ENCODE measurements around the gene SLC16A10.

Gene SLC16A10

DNA sequence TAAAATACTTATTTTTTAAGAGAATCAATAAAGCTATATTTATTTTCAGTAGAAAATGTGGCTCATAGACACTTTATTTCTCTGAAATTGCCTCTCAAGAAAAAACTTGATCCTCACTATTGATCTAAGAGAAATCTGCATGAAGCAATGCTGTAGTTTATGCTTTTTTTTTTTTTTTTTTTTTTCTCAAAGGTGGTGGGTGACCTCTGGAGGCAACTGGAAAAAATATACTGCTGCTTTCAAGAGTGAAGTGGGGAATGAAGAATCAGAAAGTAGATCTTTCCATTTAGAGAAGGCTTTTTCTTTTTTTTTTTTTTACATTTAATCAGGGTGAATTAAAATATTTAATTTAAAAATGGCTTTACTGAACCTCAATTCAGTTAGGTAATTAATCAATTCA lies 169.3 kb downstream of the SLC16A10 start:
- H3K4me1 ChIP-seq (ENCODE audit: insufficient read depth, low read length): peaks cover 34% of the 10 kb centered on the region
- no peak overlapping the region for H3K4me3 ChIP-seq (ENCODE audit: low read length)
- no peaks in the 10 kb centered on the region for H3K9me3 ChIP-seq (ENCODE audit: insufficient read depth, low read depth, low read length)
- H3K27ac ChIP-seq (ENCODE audit: low read length): no peak overlapping the region
- H3K9ac ChIP-seq (ENCODE audit: low read depth, low read length): no peak overlapping the region
- no peaks in the 10 kb centered on the region for H3K36me3 ChIP-seq (ENCODE audit: insufficient read depth, low read depth, low read length)
- H3K27me3 ChIP-seq (ENCODE audit: insufficient read depth, low read length): peaks cover 7% of the 10 kb centered on the region; the same call in 1 of the 2 replicates

DNA sequence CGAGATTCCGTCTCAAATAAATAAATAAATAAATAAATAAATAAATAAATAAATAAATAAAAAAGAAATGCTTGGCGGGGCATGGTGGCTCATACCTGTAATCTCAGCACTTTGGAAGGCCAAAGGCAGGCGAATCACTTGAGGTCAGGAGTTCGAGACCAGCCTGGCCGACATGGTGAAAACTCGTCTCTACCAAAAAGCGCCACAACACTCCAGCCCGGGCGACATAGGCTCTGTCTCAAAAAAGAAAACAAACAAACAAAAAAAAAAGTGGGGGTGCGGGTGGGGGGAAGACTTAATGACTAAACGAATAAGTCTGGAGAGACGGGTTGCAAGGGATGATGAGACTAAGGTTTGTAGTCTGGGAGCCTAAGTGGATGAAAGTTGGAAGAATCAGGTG lies 170.7 kb downstream of the SLC16A10 start:
- Histone ChIP-seq H3K27ac (ENCODE audit: low read length) (no peak overlapping the region), H3K4me3 (ENCODE audit: low read length) (no peak overlapping the region), H3K9ac (ENCODE audit: low read depth, low read length) (no peak overlapping the region), H3K36me3 (ENCODE audit: insufficient read depth, low read depth, low read length) (no peaks in the 10 kb centered on the region), H3K9me3 (ENCODE audit: insufficient read depth, low read depth, low read length) (no peaks in the 10 kb centered on the region), H3K4me1 (ENCODE audit: insufficient read depth, low read length) (peaks cover 27% of the 10 kb centered on the region), H3K27me3 (ENCODE audit: insufficient read depth, low read length) (peaks cover 7% of the 10 kb centered on the region; the same call in 1 of the 2 replicates)

DNA sequence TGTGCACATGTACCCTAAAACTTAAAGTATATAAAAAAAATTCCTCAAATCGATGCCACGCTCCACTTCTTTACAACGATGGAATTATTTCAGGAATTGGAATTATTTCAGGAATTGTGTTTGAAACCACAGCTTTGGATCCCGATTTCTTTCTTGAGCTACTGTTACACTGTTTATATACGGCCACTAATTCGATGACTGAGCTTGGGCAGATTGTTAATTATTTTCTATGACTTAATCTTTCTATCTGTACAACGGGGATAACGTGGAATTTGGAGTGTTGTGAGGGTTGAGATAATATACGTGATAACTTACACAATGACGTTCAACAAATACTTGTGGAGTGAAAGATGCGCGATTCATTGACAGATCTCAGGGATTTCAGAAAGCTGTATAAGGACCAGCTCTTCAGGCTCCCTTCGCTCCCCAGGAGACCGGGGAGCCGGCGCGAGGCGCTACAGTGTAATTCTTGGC lies 171.3 kb downstream of the SLC16A10 start:
- Histone ChIP-seq H3K27ac (ENCODE audit: low read length) (no peak overlapping the region), H3K9ac (ENCODE audit: low read depth, low read length) (no peak overlapping the region), H3K27me3 (ENCODE audit: insufficient read depth, low read length) (peaks cover 1% of the 10 kb centered on the region; the same call in 1 of the 2 replicates)

DNA sequence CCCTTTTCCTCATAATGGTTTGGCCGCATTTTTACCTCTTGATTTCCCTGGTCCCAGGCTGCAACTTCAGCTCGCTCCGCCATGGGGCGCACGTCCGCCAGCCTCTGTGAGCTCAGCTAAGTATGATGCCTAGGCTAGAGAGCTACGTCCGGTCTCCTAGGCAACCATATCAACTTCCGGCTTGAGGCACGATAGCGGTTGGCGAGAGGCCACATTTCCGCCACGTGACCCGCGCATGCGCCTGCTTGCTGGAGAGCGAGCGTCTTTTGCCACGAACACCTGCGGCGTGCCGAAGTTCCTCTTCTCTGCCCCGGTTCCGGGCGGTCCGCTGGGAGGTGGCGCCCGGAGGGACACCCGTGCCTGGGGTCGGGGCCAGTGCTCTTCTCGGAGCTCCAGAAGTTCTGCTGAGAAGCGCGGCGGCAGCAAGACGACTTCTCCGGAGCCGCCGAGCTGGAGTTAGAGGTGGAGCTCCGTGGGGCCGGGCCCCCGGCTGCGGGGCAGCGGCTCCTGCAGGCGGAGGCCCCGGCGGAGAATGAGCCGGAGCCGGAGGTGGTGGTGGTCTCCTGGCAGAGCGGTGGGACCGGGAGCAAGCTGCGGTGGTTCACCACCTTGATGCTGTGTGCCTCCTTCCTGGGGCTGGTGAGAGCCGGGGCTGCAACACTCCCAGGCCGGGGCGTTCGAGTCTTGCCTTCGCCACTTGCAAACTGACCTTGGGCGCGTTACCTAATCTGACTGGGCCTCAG lies 172.0 kb downstream of the SLC16A10 start:
- Histone ChIP-seq H3K27ac (ENCODE audit: low read length) (no peak overlapping the region), H3K9me3 (ENCODE audit: insufficient read depth, low read depth, low read length) (no peaks in the 10 kb centered on the region), H3K27me3 (ENCODE audit: insufficient read depth, low read length) (no peaks in the 10 kb centered on the region), H3K9ac (ENCODE audit: low read depth, low read length) (peak overlapping the region; percentile 59; the same call in 1 of the 2 replicates), H3K4me3 (ENCODE audit: low read length) (peak overlapping the region; percentile 83), H3K4me1 (ENCODE audit: insufficient read depth, low read length) (peaks cover 15% of the 10 kb centered on the region), H3K36me3 (ENCODE audit: insufficient read depth, low read depth, low read length) (peaks cover 7% of the 10 kb centered on the region; the same call in 1 of the 2 replicates)

More for the DNA sequence above, 171.3 kb downstream of the SLC16A10 start:
- H3K36me3 ChIP-seq (ENCODE audit: insufficient read depth, low read depth, low read length): peaks cover under 1% of the 10 kb centered on the region; the same call in 1 of the 2 replicates
- H3K4me3 ChIP-seq (ENCODE audit: low read length): peak overlapping the region; percentile 41; the same call in 1 of the 2 replicates
- H3K4me1 ChIP-seq (ENCODE audit: insufficient read depth, low read length): peaks cover 21% of the 10 kb centered on the region
- H3K9me3 ChIP-seq (ENCODE audit: insufficient read depth, low read depth, low read length): no peaks in the 10 kb centered on the region

DNA sequence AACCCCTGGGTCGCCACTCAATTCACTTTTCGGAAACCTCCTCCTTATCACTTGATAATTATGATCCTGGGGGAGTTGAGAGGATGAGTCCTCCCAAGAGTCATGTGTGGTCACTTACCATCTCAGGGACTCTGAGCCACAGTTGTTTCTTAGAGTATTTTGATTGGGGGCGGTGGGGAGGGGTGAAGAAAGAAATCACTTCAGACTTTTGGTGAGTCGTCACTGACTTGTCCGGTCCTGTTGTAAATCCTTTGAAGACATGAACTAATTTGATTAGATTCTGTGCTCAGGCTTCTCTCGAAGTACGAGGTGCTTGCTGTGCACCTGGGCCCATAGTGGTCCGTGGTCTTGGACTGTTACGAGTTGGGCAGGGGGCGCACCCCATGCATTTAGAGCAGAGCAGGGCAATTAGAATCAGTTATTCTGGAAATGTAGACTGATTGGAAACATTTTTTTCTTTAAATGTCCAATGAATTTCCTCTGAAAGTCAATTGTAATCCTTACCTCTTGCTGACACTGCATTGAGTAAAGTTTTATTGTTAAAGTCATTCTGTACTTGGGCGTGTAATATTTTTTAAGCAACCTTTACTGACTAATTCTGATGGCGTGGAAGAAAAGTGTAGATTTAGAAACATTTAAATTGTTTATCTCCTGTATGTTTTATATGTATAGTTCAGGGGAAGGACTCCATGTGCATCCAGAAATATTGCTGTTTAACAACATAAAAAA lies 173.4 kb downstream of the SLC16A10 start:
- no peak overlapping the region for H3K27ac ChIP-seq (ENCODE audit: low read length)
- H3K27me3 ChIP-seq (ENCODE audit: insufficient read depth, low read length): no peaks in the 10 kb centered on the region
- H3K4me3 ChIP-seq (ENCODE audit: low read length): no peak overlapping the region
- no peaks in the 10 kb centered on the region for H3K9me3 ChIP-seq (ENCODE audit: insufficient read depth, low read depth, low read length)
- peaks cover 10% of the 10 kb centered on the region for H3K4me1 ChIP-seq (ENCODE audit: insufficient read depth, low read length)
- H3K9ac ChIP-seq (ENCODE audit: low read depth, low read length): no peak overlapping the region
- peaks cover 10% of the 10 kb centered on the region for H3K36me3 ChIP-seq (ENCODE audit: insufficient read depth, low read depth, low read length)

DNA sequence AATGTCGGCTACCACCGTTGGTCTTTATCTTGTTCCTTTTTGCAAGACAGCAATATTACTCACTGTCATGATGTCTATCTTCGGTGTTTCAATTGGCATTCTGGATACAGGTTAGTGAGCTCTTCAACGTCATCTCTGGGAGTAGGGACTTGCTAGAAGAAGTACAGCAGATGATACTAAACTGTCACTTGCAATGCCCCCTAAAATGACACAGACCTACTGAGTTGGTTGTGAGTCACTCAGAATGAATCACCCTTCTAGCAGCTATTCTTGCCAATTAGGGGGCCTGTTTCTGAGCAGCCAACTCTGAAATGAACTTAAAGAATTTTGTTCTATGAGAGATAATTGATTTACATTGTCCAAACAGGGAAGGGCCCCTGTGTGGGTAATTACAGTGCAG lies 176.5 kb downstream of the SLC16A10 start:
- H3K4me3 ChIP-seq (ENCODE audit: low read length): no peak overlapping the region
- H3K27ac ChIP-seq (ENCODE audit: low read length): no peak overlapping the region
- no peaks in the 10 kb centered on the region for H3K9me3 ChIP-seq (ENCODE audit: insufficient read depth, low read depth, low read length)
- H3K27me3 ChIP-seq (ENCODE audit: insufficient read depth, low read length): no peaks in the 10 kb centered on the region
- H3K9ac ChIP-seq (ENCODE audit: low read depth, low read length): no peak overlapping the region
- peaks cover 35% of the 10 kb centered on the region for H3K36me3 ChIP-seq (ENCODE audit: insufficient read depth, low read depth, low read length)
- no peaks in the 10 kb centered on the region for H3K4me1 ChIP-seq (ENCODE audit: insufficient read depth, low read length)

DNA sequence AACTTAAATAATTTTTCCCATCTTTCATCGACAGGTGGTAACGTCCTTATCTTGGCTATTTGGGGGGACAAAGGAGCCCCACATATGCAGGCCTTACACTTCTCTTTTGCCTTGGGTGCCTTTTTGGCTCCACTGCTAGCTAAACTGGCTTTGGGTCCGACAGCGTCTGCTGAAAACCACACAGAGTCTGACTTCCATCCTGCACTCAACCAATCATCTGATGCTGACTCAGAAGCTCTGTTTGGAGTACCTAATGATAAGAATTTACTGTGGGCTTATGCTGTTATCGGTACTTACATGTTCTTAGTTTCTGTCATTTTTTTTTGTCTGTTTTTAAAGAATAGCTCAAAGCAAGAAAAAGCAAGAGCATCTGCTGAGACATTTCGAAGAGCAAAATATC lies 178.5 kb downstream of the SLC16A10 start:
- H3K4me3 ChIP-seq (ENCODE audit: low read length): no peak overlapping the region
- H3K9ac ChIP-seq (ENCODE audit: low read depth, low read length): no peak overlapping the region
- H3K27ac ChIP-seq (ENCODE audit: low read length): no peak overlapping the region
- no peaks in the 10 kb centered on the region for H3K4me1 ChIP-seq (ENCODE audit: insufficient read depth, low read length)
- peaks cover 45% of the 10 kb centered on the region for H3K36me3 ChIP-seq (ENCODE audit: insufficient read depth, low read depth, low read length)
- H3K27me3 ChIP-seq (ENCODE audit: insufficient read depth, low read length): no peaks in the 10 kb centered on the region
- H3K9me3 ChIP-seq (ENCODE audit: insufficient read depth, low read depth, low read length): no peaks in the 10 kb centered on the region

DNA sequence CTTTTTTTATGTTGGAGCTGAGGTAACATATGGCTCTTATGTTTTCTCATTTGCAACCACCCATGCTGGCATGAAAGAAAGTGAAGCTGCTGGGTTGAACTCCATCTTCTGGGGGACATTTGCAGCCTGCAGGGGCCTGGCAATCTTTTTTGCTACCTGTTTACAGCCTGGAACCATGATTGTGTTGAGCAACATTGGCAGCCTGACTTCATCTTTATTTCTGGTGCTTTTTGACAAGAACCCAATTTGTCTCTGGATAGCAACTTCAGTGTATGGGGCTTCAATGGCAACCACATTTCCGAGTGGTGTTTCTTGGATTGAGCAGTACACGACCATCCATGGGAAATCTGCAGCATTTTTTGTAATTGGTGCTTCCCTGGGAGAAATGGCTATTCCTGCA lies 179.0 kb downstream of the SLC16A10 start:
- H3K36me3 ChIP-seq (ENCODE audit: insufficient read depth, low read depth, low read length): peaks cover 45% of the 10 kb centered on the region
- H3K27me3 ChIP-seq (ENCODE audit: insufficient read depth, low read length): no peaks in the 10 kb centered on the region
- no peaks in the 10 kb centered on the region for H3K9me3 ChIP-seq (ENCODE audit: insufficient read depth, low read depth, low read length)
- no peak overlapping the region for H3K27ac ChIP-seq (ENCODE audit: low read length)
- no peak overlapping the region for H3K9ac ChIP-seq (ENCODE audit: low read depth, low read length)
- H3K4me3 ChIP-seq (ENCODE audit: low read length): no peak overlapping the region
- no peaks in the 10 kb centered on the region for H3K4me1 ChIP-seq (ENCODE audit: insufficient read depth, low read length)

DNA sequence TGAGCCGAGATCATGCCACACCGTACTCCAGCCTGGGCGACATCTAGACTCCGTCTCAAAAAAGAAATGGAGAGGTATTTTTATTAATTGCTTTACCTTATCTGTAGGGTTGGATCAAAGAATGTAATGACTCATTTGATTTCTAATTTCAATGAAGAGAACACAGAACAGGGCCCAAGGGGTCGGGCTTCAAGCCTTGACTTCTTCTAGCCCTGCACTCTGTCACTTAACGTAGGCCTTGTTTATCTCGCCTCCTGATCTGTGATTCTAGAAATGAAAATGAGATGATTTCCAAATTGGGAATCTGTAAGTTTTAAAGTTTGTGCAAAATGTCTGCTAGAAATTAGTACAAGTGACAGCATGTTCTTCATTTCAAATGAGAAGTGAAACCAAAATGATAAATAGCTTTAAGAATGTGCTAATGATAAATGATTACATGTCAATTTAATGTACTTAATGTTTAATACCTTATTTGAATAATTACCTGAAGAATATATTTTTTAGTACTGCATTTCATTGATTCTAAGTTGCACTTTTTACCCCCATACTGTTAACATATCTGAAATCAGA lies 180.5 kb downstream of the SLC16A10 start:
- Histone ChIP-seq H3K9me3 (ENCODE audit: insufficient read depth, low read depth, low read length) (no peaks in the 10 kb centered on the region), H3K4me3 (ENCODE audit: low read length) (no peak overlapping the region), H3K27ac (ENCODE audit: low read length) (no peak overlapping the region), H3K4me1 (ENCODE audit: insufficient read depth, low read length) (no peaks in the 10 kb centered on the region), H3K9ac (ENCODE audit: low read depth, low read length) (no peak overlapping the region), H3K27me3 (ENCODE audit: insufficient read depth, low read length) (no peaks in the 10 kb centered on the region), H3K36me3 (ENCODE audit: insufficient read depth, low read depth, low read length) (peaks cover 45% of the 10 kb centered on the region)

DNA sequence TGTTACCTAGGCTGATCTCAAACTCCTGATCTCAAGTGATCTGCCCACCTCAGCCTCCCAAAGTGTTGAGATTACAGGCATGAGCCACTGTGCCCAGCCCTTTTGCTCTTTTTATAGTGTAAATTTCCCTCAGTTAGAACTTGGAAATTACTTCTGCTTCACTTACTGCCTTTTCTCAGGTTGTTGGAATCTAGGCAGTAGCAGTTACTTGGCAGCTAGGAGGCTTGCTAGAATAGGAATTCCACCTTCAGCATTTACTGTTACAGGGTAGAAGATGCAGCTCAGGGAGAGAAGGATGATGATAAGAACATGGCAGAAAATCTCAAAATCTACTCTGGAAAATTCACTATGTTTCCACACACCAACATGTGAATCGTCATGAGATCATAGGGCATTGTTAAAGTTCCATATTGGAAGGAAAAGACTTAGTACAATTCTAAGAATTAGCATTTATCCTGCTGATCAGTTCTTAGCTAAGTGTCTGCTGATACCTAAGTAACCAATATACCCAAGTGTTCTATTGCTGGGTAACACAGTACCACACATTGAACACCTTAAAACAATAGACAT lies 182.2 kb downstream of the SLC16A10 start:
- Histone ChIP-seq H3K27me3 (ENCODE audit: insufficient read depth, low read length) (no peaks in the 10 kb centered on the region), H3K27ac (ENCODE audit: low read length) (no peak overlapping the region), H3K9me3 (ENCODE audit: insufficient read depth, low read depth, low read length) (no peaks in the 10 kb centered on the region), H3K4me1 (ENCODE audit: insufficient read depth, low read length) (no peaks in the 10 kb centered on the region), H3K4me3 (ENCODE audit: low read length) (no peak overlapping the region), H3K36me3 (ENCODE audit: insufficient read depth, low read depth, low read length) (peaks cover 47% of the 10 kb centered on the region), H3K9ac (ENCODE audit: low read depth, low read length) (no peak overlapping the region)

DNA sequence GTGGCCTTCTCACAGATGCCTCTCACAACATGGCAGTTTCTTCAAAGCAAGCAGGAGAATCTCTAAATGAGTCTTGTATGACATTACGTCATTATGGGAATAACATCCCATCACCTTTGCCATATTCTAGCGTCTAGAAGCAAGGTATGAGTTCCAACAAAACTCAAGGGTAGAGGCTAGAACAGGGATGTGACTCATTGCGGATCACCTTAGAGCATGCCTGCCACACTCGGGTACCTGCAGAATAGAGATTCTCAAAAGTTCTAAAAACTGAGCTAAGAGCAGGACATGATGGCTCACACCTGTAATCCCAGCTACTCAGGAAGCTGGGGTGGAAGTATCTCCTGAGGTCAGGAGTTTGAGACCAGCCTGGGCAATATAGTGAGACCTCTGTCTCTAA lies 182.8 kb downstream of the SLC16A10 start:
- Histone ChIP-seq H3K36me3 (ENCODE audit: insufficient read depth, low read depth, low read length) (peaks cover 53% of the 10 kb centered on the region), H3K27me3 (ENCODE audit: insufficient read depth, low read length) (no peaks in the 10 kb centered on the region), H3K9ac (ENCODE audit: low read depth, low read length) (no peak overlapping the region), H3K4me1 (ENCODE audit: insufficient read depth, low read length) (no peaks in the 10 kb centered on the region), H3K27ac (ENCODE audit: low read length) (no peak overlapping the region), H3K4me3 (ENCODE audit: low read length) (no peak overlapping the region), H3K9me3 (ENCODE audit: insufficient read depth, low read depth, low read length) (no peaks in the 10 kb centered on the region)
